Cerebellar cortex (tissue), 1 donor: Measurements from ENCODE around the gene RBBP8NL.

Experiments
- DNase-seq: peaks from one replicate; pipeline ENCODE4 v3.0.0-alpha.2; 2015; ENCODE audit warnings: low spot score

RBBP8NL gene

GRCh38 chr20:62422636-62423325, 4.6 kb downstream of the RBBP8NL start:
- no peak for DNase-seq

GRCh38 chr20:62421716-62421990, 5.7 kb downstream of the RBBP8NL start:
- DNase-seq = no peak

- no peak for DNase-seq
Observed at GRCh38 chr20:62420846-62421715, 6.3 kb downstream of the RBBP8NL start.

GRCh38 chr20:62419759-62420158, 7.6 kb downstream of the RBBP8NL start:
- DNase-seq = no peak

- no peak for DNase-seq
Observed at GRCh38 chr20:62418709-62419487, 8.4 kb downstream of the RBBP8NL start.

- no peak for DNase-seq
Observed at GRCh38 chr20:62417981-62418708, 9.2 kb downstream of the RBBP8NL start.

- no peak for DNase-seq
Observed at GRCh38 chr20:62416651-62417637, 10.4 kb downstream of the RBBP8NL start.

GRCh38 chr20:62415354-62416111, 11.8 kb downstream of the RBBP8NL start:
- DNase-seq = no peak

GRCh38 chr20:62413896-62414481, 13.3 kb downstream of the RBBP8NL start:
- no peak for DNase-seq

- no peak for DNase-seq
Observed at GRCh38 chr20:62413025-62413570, 14.2 kb downstream of the RBBP8NL start.

GRCh38 chr20:62412194-62413024, 14.9 kb downstream of the RBBP8NL start:
- no peak for DNase-seq

- no peak for DNase-seq
Observed at GRCh38 chr20:62411479-62412193, 15.7 kb downstream of the RBBP8NL start.

GRCh38 chr20:62410746-62411478, 16.4 kb downstream of the RBBP8NL start:
- DNase-seq = no peak

- DNase-seq = no peak
Observed at GRCh38 chr20:62409931-62410745, 17.2 kb downstream of the RBBP8NL start.

- DNase-seq = no peak
Observed at GRCh38 chr20:62409086-62409853, 18.1 kb downstream of the RBBP8NL start.
